Measurements from ENCODE around the gene GH1. TPM values are rescaled to one million over a fixed set of nuclear protein-coding genes. Genes with fewer than 3 reads are reported as not detected.
"Not testable (repeated sequence)": the region's sequence is repeated elsewhere in the genome, so short reads cannot be mapped to it uniquely, and the experiment has no call there.

The GH1 gene
- total RNA-seq, 3 donors from 2014 or later (not counting 1 experiment from before 2014, with no cell fraction given), result not detected

DNA sequence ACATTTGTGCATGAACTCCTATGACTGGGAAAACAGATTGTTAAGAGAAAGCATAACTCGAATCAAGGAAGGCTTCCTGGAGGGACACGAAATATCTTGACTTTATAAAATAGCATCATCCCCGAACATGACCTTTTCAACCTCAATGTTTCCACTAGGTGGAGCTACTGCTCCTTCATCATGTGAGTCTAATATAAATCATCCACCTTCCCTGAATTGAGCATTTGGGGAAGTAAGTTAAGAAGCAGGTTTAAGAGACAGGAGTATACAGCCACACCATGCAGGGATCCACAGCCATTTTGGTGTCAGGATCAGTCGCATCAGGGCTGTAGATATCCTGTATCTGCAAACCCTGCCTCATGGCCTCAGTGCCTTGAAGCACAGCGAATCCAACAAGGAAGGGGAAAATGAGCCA is 14.8 kb downstream of the GH1 start:
- H3K4me3 Mint-ChIP-seq; H3K4me3 ChIP-seq (ENCODE audit: low read length); H3K4me1 ChIP-seq (ENCODE audit: control insufficient read depth, insufficient read depth, low read length); H3K9me3 ChIP-seq (ENCODE audit: control insufficient read depth, insufficient read depth, low read length); intact Hi-C loops (cut with micrococcal nuclease); H3K4me1 Mint-ChIP-seq; H3K9me3 Mint-ChIP-seq; H3K36me3 ChIP-seq (ENCODE audit: control insufficient read depth, insufficient read depth, low read length); H3K27ac Mint-ChIP-seq; H3K27ac ChIP-seq (ENCODE audit: low read length); H3K27me3 Mint-ChIP-seq (ENCODE audit: low read depth in 2 of 2); H3K27me3 ChIP-seq (ENCODE audit: control insufficient read depth, insufficient read depth, low read length); H3K36me3 Mint-ChIP-seq: not testable (repeated sequence)
- TF ChIP-seq, protein P1, sequence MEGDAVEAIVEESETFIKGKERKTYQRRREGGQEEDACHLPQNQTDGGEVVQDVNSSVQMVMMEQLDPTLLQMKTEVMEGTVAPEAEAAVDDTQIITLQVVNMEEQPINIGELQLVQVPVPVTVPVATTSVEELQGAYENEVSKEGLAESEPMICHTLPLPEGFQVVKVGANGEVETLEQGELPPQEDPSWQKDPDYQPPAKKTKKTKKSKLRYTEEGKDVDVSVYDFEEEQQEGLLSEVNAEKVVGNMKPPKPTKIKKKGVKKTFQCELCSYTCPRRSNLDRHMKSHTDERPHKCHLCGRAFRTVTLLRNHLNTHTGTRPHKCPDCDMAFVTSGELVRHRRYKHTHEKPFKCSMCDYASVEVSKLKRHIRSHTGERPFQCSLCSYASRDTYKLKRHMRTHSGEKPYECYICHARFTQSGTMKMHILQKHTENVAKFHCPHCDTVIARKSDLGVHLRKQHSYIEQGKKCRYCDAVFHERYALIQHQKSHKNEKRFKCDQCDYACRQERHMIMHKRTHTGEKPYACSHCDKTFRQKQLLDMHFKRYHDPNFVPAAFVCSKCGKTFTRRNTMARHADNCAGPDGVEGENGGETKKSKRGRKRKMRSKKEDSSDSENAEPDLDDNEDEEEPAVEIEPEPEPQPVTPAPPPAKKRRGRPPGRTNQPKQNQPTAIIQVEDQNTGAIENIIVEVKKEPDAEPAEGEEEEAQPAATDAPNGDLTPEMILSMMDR (IDR thresholded peaks at IDR 0.05), result peak; percentile 57
- DNase-seq, result peak in 1 of 2 donors; percentile 56
- peak; percentile 62 to 80 (median 73) for ATAC-seq
- WGBS (ENCODE audit: insufficient coverage), result 25% methylated on average over 5 of the region's 5 CpGs

DNA sequence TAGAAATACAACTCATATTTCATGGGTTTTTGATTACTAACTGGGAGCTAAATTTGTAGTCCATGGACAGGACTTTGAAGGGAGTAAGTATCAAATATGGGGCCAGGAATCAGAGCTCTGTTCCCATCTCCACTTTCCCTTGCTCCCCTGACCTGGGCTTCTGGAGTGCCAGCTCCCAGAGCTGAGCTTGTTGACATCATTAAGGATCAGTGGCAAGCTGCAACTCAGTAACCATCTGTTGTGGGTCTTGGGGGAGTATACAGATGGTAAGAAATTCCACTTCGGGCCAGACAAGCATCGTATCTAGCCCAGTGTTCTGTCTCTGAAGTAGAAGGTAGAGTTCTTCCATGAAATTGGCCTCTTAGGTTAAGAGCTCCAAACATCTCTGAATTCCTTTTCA is 16.7 kb downstream of the GH1 start:
- DNase-seq; H3K27me3 ChIP-seq (ENCODE audit: control insufficient read depth, insufficient read depth, low read length); H3K4me3 Mint-ChIP-seq; H3K9me3 ChIP-seq (ENCODE audit: control insufficient read depth, insufficient read depth, low read length); H3K27ac ChIP-seq (ENCODE audit: low read length); H3K4me1 ChIP-seq (ENCODE audit: control insufficient read depth, insufficient read depth, low read length); ATAC-seq; H3K4me1 Mint-ChIP-seq; H3K27me3 Mint-ChIP-seq (ENCODE audit: low read depth in 2 of 2); intact Hi-C loops (cut with micrococcal nuclease); H3K27ac Mint-ChIP-seq; H3K9me3 Mint-ChIP-seq; H3K4me3 ChIP-seq (ENCODE audit: low read length); H3K36me3 ChIP-seq (ENCODE audit: control insufficient read depth, insufficient read depth, low read length); H3K36me3 Mint-ChIP-seq: not testable (repeated sequence)
- 89% methylated on average over 2 of the region's 2 CpGs for WGBS (ENCODE audit: insufficient coverage)

DNA sequence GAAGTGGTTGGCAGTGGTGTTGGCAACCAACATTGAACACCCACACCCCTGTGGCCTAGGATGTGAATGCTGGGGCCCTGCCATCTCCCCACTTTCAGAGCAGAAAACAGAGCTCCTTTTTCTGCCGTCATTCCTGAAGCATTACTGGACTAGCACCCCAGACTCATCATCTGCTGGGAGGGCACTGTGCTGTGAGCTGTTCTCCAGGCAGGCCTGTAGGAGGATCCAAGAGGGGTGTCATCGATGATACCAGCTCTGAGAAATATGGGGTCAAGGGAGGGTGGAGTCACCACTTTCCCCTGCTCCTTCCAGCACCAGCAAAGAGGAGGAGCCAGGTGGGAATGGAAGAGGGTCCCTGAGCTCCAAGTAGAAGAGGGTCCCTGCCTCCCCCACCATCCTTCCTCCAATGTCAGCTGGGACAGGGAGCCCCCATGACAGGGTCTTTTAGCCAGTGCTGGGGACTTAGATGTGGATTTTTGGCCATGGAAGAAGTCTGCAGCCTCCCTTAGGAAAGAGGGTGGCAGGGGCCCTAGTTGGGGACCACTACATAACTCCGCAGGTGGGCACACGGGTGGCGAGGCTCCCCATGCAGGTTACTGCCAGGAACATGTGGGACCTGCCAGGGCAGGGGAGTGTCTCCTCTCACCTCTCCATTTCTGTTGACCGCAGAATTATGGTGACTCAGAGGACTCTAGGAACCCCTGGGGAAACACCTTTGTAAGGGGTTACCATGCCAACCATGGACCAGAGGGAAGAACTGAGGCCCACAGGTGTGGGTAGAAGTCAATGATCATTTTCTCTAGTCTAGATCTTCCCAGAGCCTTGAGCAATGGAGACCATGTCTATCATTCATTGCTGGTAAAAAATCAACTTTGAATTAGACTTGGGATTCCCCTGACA is 19.5 kb downstream of the GH1 start:
- H3K27ac ChIP-seq (ENCODE audit: low read length); H3K27me3 ChIP-seq (ENCODE audit: control insufficient read depth, insufficient read depth, low read length); H3K4me1 Mint-ChIP-seq; H3K4me3 ChIP-seq (ENCODE audit: low read length); H3K9me3 Mint-ChIP-seq; intact Hi-C loops (cut with micrococcal nuclease); H3K27ac Mint-ChIP-seq; H3K36me3 ChIP-seq (ENCODE audit: control insufficient read depth, insufficient read depth, low read length); H3K4me3 Mint-ChIP-seq; H3K9me3 ChIP-seq (ENCODE audit: control insufficient read depth, insufficient read depth, low read length); ATAC-seq; H3K4me1 ChIP-seq (ENCODE audit: control insufficient read depth, insufficient read depth, low read length); H3K36me3 Mint-ChIP-seq; H3K27me3 Mint-ChIP-seq (ENCODE audit: low read depth in 2 of 2): not testable (repeated sequence)
- 70% methylated on average over 6 of the region's 6 CpGs for WGBS (ENCODE audit: insufficient coverage)
- peak in 1 of 2 donors; percentile 56 for DNase-seq

DNA sequence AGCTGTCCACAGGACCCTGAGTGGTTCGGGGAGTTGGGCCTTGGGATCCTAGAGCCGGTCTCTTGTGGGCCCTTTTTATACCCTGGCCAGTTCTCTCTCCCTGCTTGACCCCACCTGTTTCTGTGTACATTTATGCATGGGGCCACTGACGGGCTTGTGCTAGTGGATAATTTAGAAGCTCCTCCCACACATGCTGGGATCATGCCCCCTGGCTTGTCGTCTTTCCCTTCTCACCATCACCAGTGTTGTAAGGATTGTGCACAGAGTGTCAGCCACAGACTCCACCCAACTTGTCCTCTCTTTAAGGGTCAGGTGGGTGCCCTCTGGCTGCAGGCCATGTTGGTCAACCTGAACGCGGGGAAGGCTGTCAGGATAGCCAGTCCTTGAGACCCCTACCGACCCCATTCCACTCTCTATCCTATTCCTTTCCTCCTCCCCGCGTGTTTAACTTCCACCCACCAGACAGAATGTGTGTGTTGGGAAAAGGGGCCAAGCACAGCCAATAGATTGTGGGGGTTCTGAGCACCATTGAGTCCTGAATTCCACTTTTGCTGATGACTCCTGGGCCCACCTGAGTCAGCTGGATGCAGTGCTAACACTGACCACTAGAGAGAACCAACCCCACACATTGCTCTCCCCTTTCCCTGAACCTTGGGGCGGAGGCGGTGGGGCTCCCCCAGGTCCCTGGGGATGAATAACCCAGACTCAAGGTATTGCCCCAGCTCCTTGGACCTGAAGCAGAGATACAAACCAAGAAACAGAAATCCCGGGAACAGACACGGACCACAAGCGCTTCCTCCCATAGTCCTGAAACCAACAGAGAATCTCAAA is 21.9 kb downstream of the GH1 start, which contains the start of gene CSH1:
Gene CSH1, minus strand, starts transcription at position 51 of the 831 bp plus-strand sequence. CDS start 63 bp downstream, outside the sequence.
- H3K9me3 ChIP-seq (ENCODE audit: control insufficient read depth, insufficient read depth, low read length); H3K4me1 Mint-ChIP-seq; H3K36me3 ChIP-seq (ENCODE audit: control insufficient read depth, insufficient read depth, low read length); ATAC-seq; H3K36me3 Mint-ChIP-seq; H3K27ac ChIP-seq (ENCODE audit: low read length); H3K4me1 ChIP-seq (ENCODE audit: control insufficient read depth, insufficient read depth, low read length); H3K27ac Mint-ChIP-seq; DNase-seq; H3K4me3 Mint-ChIP-seq; intact Hi-C loops (cut with micrococcal nuclease); H3K27me3 Mint-ChIP-seq (ENCODE audit: low read depth in 2 of 2); H3K9me3 Mint-ChIP-seq; H3K27me3 ChIP-seq (ENCODE audit: control insufficient read depth, insufficient read depth, low read length); H3K4me3 ChIP-seq (ENCODE audit: low read length): not testable (repeated sequence)
- WGBS (ENCODE audit: insufficient coverage), result 97% methylated on average over 4 of the region's 14 CpGs

DNA sequence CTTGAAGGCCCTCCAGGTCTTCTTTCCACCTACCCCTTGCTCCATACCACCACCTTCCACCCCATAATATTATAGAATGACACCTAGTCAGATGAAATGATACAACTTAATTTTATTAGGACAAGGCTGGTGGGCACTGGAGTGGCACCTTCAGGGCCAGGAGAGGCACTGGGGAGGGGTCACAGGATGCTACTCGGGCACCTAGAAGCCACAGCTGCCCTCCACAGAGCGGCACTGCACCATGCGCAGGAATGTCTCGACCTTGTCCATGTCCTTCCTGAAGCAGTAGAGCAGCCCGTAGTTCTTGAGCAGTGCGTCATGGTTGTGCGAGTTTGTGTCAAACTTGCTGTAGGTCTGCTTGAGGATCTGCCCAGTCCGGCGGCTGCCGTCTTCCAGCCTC is 23.8 kb downstream of the GH1 start:
- H3K4me1 Mint-ChIP-seq; H3K9me3 ChIP-seq (ENCODE audit: control insufficient read depth, insufficient read depth, low read length); H3K27ac ChIP-seq (ENCODE audit: low read length); H3K27me3 Mint-ChIP-seq (ENCODE audit: low read depth in 2 of 2); H3K9me3 Mint-ChIP-seq; H3K27ac Mint-ChIP-seq; H3K4me3 Mint-ChIP-seq; H3K36me3 ChIP-seq (ENCODE audit: control insufficient read depth, insufficient read depth, low read length); H3K27me3 ChIP-seq (ENCODE audit: control insufficient read depth, insufficient read depth, low read length); H3K4me1 ChIP-seq (ENCODE audit: control insufficient read depth, insufficient read depth, low read length); intact Hi-C loops (cut with micrococcal nuclease); ATAC-seq; DNase-seq; H3K4me3 ChIP-seq (ENCODE audit: low read length); H3K36me3 Mint-ChIP-seq: not testable (repeated sequence)
- 93% methylated on average over 1 of the region's 10 CpGs for WGBS (ENCODE audit: insufficient coverage)

DNA sequence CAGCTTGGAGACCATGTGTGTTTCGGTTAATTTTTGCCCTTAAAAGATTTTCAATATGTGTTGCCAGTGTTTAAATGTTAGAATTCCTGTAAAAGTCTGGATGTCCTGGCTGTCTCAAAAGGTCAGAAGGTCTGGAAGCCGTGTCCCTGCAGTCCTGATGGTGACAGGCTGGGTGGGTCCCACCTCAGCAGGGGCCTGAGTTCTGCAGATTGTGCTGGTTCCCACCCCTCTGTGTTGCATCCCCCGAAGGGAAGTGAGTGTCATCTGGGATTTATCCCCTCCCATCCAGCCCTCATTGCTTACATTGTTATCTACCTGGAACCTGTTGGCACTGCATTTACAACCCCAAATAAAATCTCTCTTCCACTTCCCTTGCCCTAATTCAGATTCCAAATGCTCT is 24.6 kb downstream of the GH1 start:
- ATAC-seq, result not testable (repeated sequence)
- 86% methylated on average over 2 of the region's 3 CpGs for WGBS (ENCODE audit: insufficient coverage)

More for the DNA sequence above, 24.6 kb downstream of the GH1 start:
- H3K9me3 Mint-ChIP-seq; H3K27ac Mint-ChIP-seq; H3K36me3 Mint-ChIP-seq; DNase-seq; H3K4me1 ChIP-seq (ENCODE audit: control insufficient read depth, insufficient read depth, low read length); H3K27me3 ChIP-seq (ENCODE audit: control insufficient read depth, insufficient read depth, low read length); H3K4me1 Mint-ChIP-seq; H3K27me3 Mint-ChIP-seq (ENCODE audit: low read depth in 2 of 2); H3K4me3 Mint-ChIP-seq; H3K4me3 ChIP-seq (ENCODE audit: low read length); H3K36me3 ChIP-seq (ENCODE audit: control insufficient read depth, insufficient read depth, low read length); intact Hi-C loops (cut with micrococcal nuclease); H3K27ac ChIP-seq (ENCODE audit: low read length); H3K9me3 ChIP-seq (ENCODE audit: control insufficient read depth, insufficient read depth, low read length): not testable (repeated sequence)
